Mesenchymal stem cell (in vitro differentiated cells and primary cell): ENCODE data around the gene FNDC11.
"Not testable (repeated sequence)": the region's sequence is repeated elsewhere in the genome, so short reads cannot be mapped to it uniquely, and the experiment has no call there.

ENCODE experiments used
- DNase-seq: peaks from one replicate; pipeline ENCODE4 v3.0.0-alpha.2; 2013
- H2AFZ ChIP-seq: one replicate; pipeline ENCODE4 v1.6.1; 2013; ENCODE audit warnings: low read depth, mild to moderate bottlenecking, control low read depth, inconsistent platforms, low read length, moderate library complexity
- H2AK5ac ChIP-seq: 2 replicates; pipeline ENCODE4 v1.6.1; 2013; ENCODE audit warnings: low read length, moderate library complexity, mild to moderate bottlenecking, inconsistent platforms; ENCODE audit not compliant: severe bottlenecking
- H2BK120ac ChIP-seq: one replicate; pipeline ENCODE4 v1.6.1; 2013; ENCODE audit warnings: low read depth, mild to moderate bottlenecking, inconsistent platforms, low read length, moderate library complexity
- H2BK12ac ChIP-seq, 2 experiments: one replicate each; pipeline ENCODE4 v1.6.1; 2013; ENCODE audit warnings: inconsistent platforms in 2 of 2, low read length in 2 of 2, mild to moderate bottlenecking in 2 of 2, moderate library complexity in 2 of 2, control low read depth in 1 of 2
- H2BK15ac ChIP-seq: one replicate; pipeline ENCODE4 v1.6.1; 2013; ENCODE audit warnings: mild to moderate bottlenecking, low read depth, inconsistent platforms; ENCODE audit not compliant: poor library complexity, severe bottlenecking
- H2BK5ac ChIP-seq: 2 replicates; pipeline ENCODE4 v1.6.1; 2013; ENCODE audit warnings: low read depth, mild to moderate bottlenecking, low read length, control low read depth, inconsistent platforms; ENCODE audit not compliant: poor library complexity, severe bottlenecking
- H3K14ac ChIP-seq, 2 experiments: one replicate each; pipeline ENCODE4 v1.6.1; 2013; ENCODE audit warnings: inconsistent platforms in 2 of 2, low read length in 2 of 2, control low read depth in 1 of 2, mild to moderate bottlenecking in 1 of 2, moderate library complexity in 1 of 2
- H3K18ac ChIP-seq, 2 experiments: one replicate each; pipeline ENCODE4 v1.6.1; 2013; ENCODE audit warnings: inconsistent platforms in 2 of 2, low read length in 2 of 2, control low read depth in 1 of 2, low read depth in 1 of 2, mild to moderate bottlenecking in 1 of 2
- H3K23ac ChIP-seq, 2 experiments: one replicate each; pipeline ENCODE4 v1.6.1; 2013; ENCODE audit warnings: inconsistent platforms in 2 of 2, low read length in 2 of 2, mild to moderate bottlenecking in 2 of 2, moderate library complexity in 2 of 2, control low read depth in 1 of 2
- H3K27ac ChIP-seq: 2 replicates; pipeline ENCODE4 v1.5.1; 2013; ENCODE audit warnings: mild to moderate bottlenecking, moderate library complexity, low read length, control low read depth, inconsistent platforms; ENCODE audit not compliant: poor library complexity, severe bottlenecking
- H3K27me3 ChIP-seq, 2 experiments: 2 replicates each; pipeline versions ENCODE4 v1.6.1 to v1.7.0; 2013; ENCODE audit warnings: low read length in 2 of 2, mild to moderate bottlenecking in 2 of 2, moderate library complexity in 2 of 2, control low read depth in 1 of 2, inconsistent platforms in 1 of 2; ENCODE audit not compliant: control insufficient read depth in 1 of 2, insufficient read depth in 1 of 2
- H3K36me3 ChIP-seq, 2 experiments: 2 replicates each; pipeline versions ENCODE4 v1.6.1 to v1.7.0; 2013; ENCODE audit warnings: low read length in 2 of 2, control low read depth in 1 of 2, inconsistent platforms in 1 of 2, low read depth in 1 of 2, mild to moderate bottlenecking in 1 of 2; ENCODE audit not compliant: insufficient read depth in 2 of 2, control insufficient read depth in 1 of 2
- H3K4ac ChIP-seq, 2 experiments: one replicate each; pipeline ENCODE4 v1.6.1; 2013; ENCODE audit warnings: inconsistent platforms in 2 of 2, low read length in 2 of 2, mild to moderate bottlenecking in 2 of 2, moderate library complexity in 2 of 2, control low read depth in 1 of 2, low read depth in 1 of 2
- H3K4me1 ChIP-seq: 2 replicates; pipeline ENCODE4 v1.6.1; 2013; ENCODE audit warnings: low read depth, low read length, control low read depth; ENCODE audit not compliant: control insufficient read depth, insufficient read depth
- H3K4me2 ChIP-seq: 2 replicates; pipeline ENCODE4 v1.6.1; 2013; ENCODE audit warnings: low read length, mild to moderate bottlenecking, inconsistent platforms; ENCODE audit not compliant: poor library complexity, severe bottlenecking
- H3K4me3 ChIP-seq, 2 experiments: 2 replicates each; pipeline versions ENCODE4 v1.5.1 to v1.7.0; 2013; ENCODE audit warnings: low read length in 2 of 2, mild to moderate bottlenecking in 2 of 2, control low read depth in 1 of 2, low read depth in 1 of 2; ENCODE audit not compliant: insufficient read depth in 1 of 2
- H3K79me1 ChIP-seq: replicated peaks from 2 replicates; pipeline ENCODE4 v1.6.1; 2013; ENCODE audit warnings: mild to moderate bottlenecking, control low read depth, low read length, inconsistent platforms; ENCODE audit not compliant: poor library complexity, severe bottlenecking
- H3K9ac ChIP-seq: 2 replicates; pipeline ENCODE4 v1.7.0; 2013; ENCODE audit warnings: mild to moderate bottlenecking, low read length, moderate library complexity
- H3K9me3 ChIP-seq: 2 replicates; pipeline ENCODE4 v1.7.0; 2013; ENCODE audit warnings: mild to moderate bottlenecking, low read length; ENCODE audit not compliant: control insufficient read depth
- H4K8ac ChIP-seq: one replicate; pipeline ENCODE4 v1.6.1; 2013; ENCODE audit warnings: inconsistent platforms, mild to moderate bottlenecking, low read length, moderate library complexity
- H4K91ac ChIP-seq: one replicate; pipeline ENCODE4 v1.6.1; 2013; ENCODE audit warnings: mild to moderate bottlenecking, low read length, inconsistent platforms
- WGBS: methylation state at CpG from one replicate; pipeline ENCODE4 v1.1.7; 2013; ENCODE audit warnings: mixed read lengths; 5-methylcytosine and 5-hydroxymethylcytosine counted together

FNDC11 gene

DNA sequence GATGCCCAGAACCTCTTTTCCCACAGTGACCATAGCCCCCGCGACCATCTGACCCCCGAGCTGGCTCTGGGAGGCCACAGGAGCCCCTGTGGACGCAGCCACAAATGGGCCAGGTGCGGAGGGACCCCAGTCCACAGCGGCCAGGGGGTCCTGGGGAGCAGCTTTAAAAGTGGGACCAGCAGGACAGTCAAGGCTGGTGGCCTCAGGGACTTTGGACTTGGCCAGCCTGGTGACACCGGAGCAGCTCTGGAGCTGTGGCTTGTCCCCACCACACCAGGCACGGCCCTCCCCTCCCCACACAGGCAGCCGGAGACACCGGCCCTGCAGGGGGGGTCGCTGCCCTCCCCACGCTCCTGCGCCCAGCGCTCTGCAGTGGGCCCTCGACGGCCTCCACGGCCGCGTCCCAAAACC, 3.5 kb downstream of the FNDC11 start:
- H3K4me3 ChIP-seq = no peak overlapping the region
- H2BK15ac ChIP-seq = no peak overlapping the region
- H3K36me3 ChIP-seq = peaks cover 32 to 46% of the 10 kb centered on the region in 2 experiments
- no peak overlapping the region for H2BK5ac ChIP-seq
- no peak overlapping the region for H4K8ac ChIP-seq
- no peak overlapping the region for H4K91ac ChIP-seq
- peaks cover 0 to 8% of the 10 kb centered on the region in 2 experiments for H3K27me3 ChIP-seq
- H2AK5ac ChIP-seq = no peak overlapping the region
- no peak for DNase-seq
- no peak overlapping the region for H2BK120ac ChIP-seq
- H2AFZ ChIP-seq = no peak overlapping the region
- no peak overlapping the region for H2BK12ac ChIP-seq
- 96% methylated on average over 18 of the region's 19 CpGs for WGBS
- H3K9me3 ChIP-seq = no peaks in the 10 kb centered on the region
- no peak overlapping the region for H3K4ac ChIP-seq
- no peak overlapping the region for H3K9ac ChIP-seq
- no peaks in the 10 kb centered on the region for H3K79me1 ChIP-seq
- no peak overlapping the region for H3K27ac ChIP-seq
- H3K4me2 ChIP-seq = no peak overlapping the region
- H3K4me1 ChIP-seq = peaks cover 24% of the 10 kb centered on the region
- no peak overlapping the region for H3K18ac ChIP-seq
- no peak overlapping the region for H3K23ac ChIP-seq
- H3K14ac ChIP-seq = no peak overlapping the region

DNA sequence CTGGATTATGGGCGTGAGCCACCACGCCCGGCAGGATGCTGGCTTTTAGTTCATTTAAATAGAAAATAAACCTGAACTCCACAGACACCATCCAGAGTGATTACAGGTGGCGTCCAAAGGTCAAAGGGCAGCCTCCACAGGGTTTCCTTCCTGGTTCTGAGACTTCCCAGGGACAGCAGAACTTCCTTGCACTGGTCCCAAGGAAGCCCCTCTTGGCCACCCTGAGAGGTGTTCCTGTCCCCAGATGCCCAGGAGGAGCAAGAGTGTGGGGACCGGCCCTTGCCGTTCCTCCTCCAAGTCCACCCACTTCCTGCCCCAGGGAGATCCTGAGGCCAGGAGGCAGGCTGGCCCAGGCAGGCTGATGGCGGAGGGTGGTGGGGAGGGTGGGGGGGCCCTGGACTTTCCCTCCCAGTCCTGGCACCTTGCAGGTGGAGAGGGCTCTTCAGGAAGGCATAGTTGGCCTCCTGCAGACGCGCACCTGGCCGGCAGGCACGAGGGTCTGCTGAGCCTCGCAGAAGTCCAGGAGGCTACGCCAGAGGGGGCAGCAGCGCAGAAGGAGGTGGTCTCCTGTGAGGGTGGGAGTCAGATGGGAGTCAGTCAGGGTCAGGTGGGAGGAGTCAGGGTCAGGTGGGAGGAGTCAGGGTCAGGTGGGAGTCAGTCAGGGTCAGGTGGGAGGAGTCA, 5.0 kb downstream of the FNDC11 start:
- H3K14ac ChIP-seq = no peak overlapping the region
- H3K36me3 ChIP-seq = peaks cover 43 to 61% of the 10 kb centered on the region in 2 experiments
- no peak for DNase-seq
- H3K9me3 ChIP-seq = no peaks in the 10 kb centered on the region
- peaks cover 13% of the 10 kb centered on the region for H3K4me1 ChIP-seq
- H3K18ac ChIP-seq = no peak overlapping the region
- H3K4me2 ChIP-seq = no peak overlapping the region
- peaks cover 0 to 5% of the 10 kb centered on the region in 2 experiments for H3K27me3 ChIP-seq
- 96% methylated on average over 12 of the region's 14 CpGs for WGBS
- no peak overlapping the region for H3K4ac ChIP-seq
- H3K23ac ChIP-seq = no peak overlapping the region
- no peak overlapping the region for H2AK5ac ChIP-seq
- no peak overlapping the region for H2BK120ac ChIP-seq
- H4K8ac ChIP-seq = no peak overlapping the region
- H2BK12ac ChIP-seq = no peak overlapping the region
- H3K27ac ChIP-seq = no peak overlapping the region
- no peak overlapping the region for H4K91ac ChIP-seq
- H3K4me3 ChIP-seq = no peak overlapping the region
- H2BK15ac ChIP-seq = no peak overlapping the region
- H3K79me1 ChIP-seq = no peaks in the 10 kb centered on the region
- no peak overlapping the region for H2AFZ ChIP-seq
- no peak overlapping the region for H2BK5ac ChIP-seq
- no peak overlapping the region for H3K9ac ChIP-seq

DNA sequence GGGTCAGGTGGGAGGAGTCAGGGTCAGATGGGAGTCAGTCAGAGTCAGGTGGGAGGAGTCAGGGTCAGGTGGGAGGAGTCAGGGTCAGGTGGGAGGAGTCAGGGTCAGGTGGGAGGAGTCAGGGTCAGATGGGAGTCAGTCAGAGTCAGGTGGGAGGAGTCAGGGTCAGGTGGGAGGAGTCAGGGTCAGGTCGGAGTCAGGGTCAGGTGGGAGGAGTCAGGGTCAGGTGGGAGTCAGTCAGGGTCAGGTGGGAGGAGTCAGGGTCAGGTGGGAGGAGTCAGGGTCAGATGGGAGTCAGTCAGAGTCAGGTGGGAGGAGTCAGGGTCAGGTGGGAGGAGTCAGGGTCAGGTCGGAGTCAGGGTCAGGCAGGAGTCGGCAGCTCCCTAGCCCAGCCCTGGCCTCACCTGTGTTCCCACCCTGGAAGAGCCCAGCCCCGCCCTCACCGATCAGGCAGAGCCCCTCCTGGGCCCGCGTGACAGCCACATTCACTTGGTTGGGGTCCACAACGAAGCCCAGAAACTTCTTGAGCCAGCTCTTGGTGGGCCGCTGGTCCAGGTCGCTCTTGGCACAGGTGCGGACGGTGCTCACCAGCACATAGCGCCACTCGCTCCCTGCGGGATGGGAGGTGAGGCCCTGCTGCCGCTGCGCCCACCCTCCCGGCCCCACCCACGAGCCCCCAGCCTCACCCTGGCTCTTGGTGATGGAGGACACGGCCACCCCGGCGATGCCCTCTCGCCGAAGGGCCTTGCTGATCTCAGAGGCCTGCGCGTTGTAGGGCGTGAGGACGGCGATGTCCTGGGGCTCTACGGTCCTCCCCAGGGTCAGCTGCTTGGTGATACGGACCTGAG, 5.8 kb downstream of the FNDC11 start:
- not testable (repeated sequence) for H3K4me3 ChIP-seq, H3K9ac ChIP-seq, H4K91ac ChIP-seq, H3K27ac ChIP-seq, H3K4ac ChIP-seq, H2BK15ac ChIP-seq, H3K27me3 ChIP-seq, DNase-seq, H3K14ac ChIP-seq, H3K9me3 ChIP-seq, H2AFZ ChIP-seq, H3K79me1 ChIP-seq, H2BK12ac ChIP-seq, H2BK5ac ChIP-seq, H2AK5ac ChIP-seq, H3K23ac ChIP-seq, H3K4me1 ChIP-seq, H2BK120ac ChIP-seq, H4K8ac ChIP-seq, H3K18ac ChIP-seq, H3K4me2 ChIP-seq
- peaks cover 50 to 68% of the 10 kb centered on the region in 2 experiments for H3K36me3 ChIP-seq
- 97% methylated on average over 30 of the region's 31 CpGs for WGBS

DNA sequence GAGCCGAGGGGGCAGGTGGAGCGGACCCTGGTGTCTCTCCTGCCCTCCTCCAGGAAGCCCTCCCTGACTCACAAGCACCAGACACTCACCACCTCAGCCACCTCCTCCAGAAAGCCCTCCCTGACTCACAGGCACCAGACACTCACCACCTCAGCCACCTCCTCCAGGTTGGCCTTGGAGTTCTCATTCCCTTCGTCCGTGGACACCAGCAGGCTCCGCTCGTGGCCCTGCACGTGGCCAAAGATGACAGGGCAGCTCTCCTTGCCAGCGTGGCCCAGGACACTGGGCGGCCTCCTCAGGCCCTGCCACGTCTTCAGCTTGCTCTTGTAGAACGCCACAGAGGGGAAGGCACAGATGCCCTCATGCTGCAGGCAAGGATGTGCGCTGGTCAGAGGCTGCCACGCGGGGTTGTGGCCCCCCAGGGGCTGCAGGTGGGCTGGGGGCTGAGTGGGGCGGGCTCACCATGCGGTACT, 6.4 kb downstream of the FNDC11 start:
- H3K36me3 ChIP-seq = peaks cover 50 to 75% of the 10 kb centered on the region in 2 experiments
- H4K8ac ChIP-seq = no peak overlapping the region
- no peak overlapping the region for H3K4ac ChIP-seq
- no peak overlapping the region for H4K91ac ChIP-seq
- no peak overlapping the region for H2BK5ac ChIP-seq
- no peaks in the 10 kb centered on the region for H3K9me3 ChIP-seq
- H3K23ac ChIP-seq = no peak overlapping the region
- no peak overlapping the region for H3K18ac ChIP-seq
- no peak overlapping the region for H3K4me3 ChIP-seq
- no peak overlapping the region for H2BK120ac ChIP-seq
- H3K27ac ChIP-seq = no peak overlapping the region
- no peak overlapping the region for H2BK15ac ChIP-seq
- H3K4me1 ChIP-seq = peaks cover 4% of the 10 kb centered on the region
- H3K79me1 ChIP-seq = no peaks in the 10 kb centered on the region
- no peak overlapping the region for H3K9ac ChIP-seq
- no peak overlapping the region for H2BK12ac ChIP-seq
- H3K4me2 ChIP-seq = no peak overlapping the region
- H2AFZ ChIP-seq = no peak overlapping the region
- WGBS = 96% methylated on average over 16 of the region's 16 CpGs
- no peak overlapping the region for H3K14ac ChIP-seq
- no peak for DNase-seq
- H2AK5ac ChIP-seq = no peak overlapping the region
- H3K27me3 ChIP-seq = no peaks in the 10 kb centered on the region
